KBM-7 (cell line): ENCODE results near the gene DDTL.
"Not testable (repeated sequence)": the region's sequence is repeated elsewhere in the genome, so short reads cannot be mapped to it uniquely, and the experiment has no call there.

Source experiments
- DNase-seq: peaks from one replicate; pipeline ENCODE4 v3.0.0-alpha.2; 2015
- in situ Hi-C: fragments of 300-500 bp; cut with MboI; formaldehyde crosslinking; loops from 2 replicates; pipeline ENCODE4 v1.14.3; 2020; ENCODE audit warnings: low sequenced_read_pairs, low pct_unique_long_range_greater_than_20kb, mixed read lengths

DDTL gene

GRCh38 chr22:23999779-24000178, 33.1 kb downstream of the DDTL start:
- in situ Hi-C loops, DNase-seq: not testable (repeated sequence)

- no peak for DNase-seq
- in situ Hi-C loops = no loop called here
These were observed 34.6 kb downstream of the DDTL start for GRCh38 chr22:24001314-24001713.

DNA sequence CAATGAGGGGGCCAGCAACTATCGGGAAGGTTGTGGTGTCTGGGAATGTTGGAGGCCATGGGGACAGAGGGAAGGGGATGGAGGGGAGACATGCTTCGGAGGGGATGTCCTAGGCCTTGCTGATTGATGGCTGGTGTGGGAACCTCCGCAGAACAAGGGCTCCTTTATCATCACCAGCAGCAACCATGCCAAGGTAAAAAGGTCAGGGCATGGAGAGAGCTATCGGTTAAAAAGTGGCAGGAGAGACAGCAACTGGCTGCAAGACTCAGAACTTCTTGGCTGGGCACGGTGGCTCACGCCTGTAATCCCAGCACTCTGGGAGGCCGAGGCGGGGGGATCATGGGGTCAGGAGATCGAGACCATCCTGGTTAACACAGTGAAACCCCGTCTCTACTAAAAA, 35.6 kb downstream of the DDTL start:
- in situ Hi-C loops = no loop called here
- no peak for DNase-seq

GRCh38 chr22:24002851-24003250, 36.2 kb downstream of the DDTL start:
- DNase-seq = no peak
- in situ Hi-C loops = no loop called here

- in situ Hi-C loops = no loop called here
- no peak for DNase-seq
These were observed 37.2 kb downstream of the DDTL start for GRCh38 chr22:24003887-24004286.

DNA sequence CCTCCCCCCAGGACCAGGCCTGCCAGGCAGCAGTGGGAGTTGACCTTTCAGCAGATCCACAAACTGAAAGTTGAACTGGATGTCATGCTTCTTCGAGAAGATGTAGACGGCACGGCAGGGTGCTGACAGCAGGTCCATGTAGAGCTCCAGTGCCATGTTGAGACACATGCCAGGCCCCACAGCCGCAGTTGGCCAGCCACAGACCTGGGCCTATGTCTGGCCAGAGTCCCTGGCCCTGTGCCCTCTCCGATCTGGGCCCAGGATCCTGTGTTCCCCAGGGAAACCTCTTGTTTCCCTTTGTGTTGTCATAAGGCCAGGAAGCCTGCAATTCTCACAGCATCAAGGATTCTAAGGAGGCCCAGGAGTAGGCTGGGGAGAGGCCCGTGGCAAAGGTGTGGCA, 38.5 kb downstream of the DDTL start, which contains the start of gene GSTT4:
Gene GSTT4, minus strand, starts transcription at position 253 of the 400 bp plus-strand sequence. Its CDS starts 97 bp downstream, at position 156.
- DNase-seq = no peak
- in situ Hi-C loops = no loop called here

DNA sequence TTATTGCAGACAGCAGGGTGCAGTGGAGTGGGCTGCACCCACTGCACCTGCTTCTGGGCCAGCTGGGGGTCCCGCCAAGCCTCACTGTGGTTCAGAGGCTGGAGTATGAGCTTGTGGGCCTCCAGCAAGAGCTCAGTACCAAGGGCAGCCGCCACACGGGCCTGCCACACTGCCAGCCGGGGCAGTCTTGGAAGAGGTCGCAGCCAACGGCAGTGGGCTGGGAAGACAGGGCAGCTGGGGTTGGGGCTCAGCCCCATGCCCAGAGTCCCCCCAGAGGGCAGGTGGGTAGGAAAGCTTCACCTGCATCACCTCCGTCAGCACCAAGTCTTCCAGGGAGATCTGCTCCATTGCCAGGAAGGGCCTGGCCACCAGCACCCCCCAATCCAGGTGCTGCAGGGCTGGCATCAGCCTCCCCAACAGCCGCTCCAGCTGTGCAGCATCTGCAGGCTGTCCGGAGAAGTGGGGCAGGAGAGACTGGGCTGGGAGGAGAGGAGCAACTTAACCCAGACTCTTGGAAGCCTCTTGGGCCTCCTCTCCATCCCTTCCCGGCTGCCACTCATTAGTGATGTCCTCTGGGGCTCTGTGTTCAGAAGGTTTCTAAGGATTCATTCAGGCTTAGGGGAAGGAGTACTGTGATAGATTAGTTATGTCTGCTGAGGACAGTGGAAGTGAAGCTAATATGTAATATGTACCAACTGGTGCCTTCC, 39.7 kb downstream of the DDTL start:
- in situ Hi-C loops = no loop called here
- no peak for DNase-seq

DNA sequence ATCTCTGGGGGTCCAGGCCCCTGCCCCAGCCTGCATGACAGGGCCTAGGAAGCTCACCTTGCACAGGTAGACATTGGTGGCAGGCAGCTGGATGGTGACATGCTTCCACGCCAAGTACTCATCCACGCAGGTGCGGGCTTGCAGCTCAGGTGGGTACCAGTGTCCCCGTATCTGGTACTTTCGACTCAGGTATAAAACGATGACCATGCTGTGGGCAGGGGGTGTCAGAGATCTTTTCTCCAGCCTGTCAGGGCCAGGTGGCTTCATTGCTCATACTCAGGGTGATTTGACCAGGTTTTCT, 40.2 kb downstream of the DDTL start:
- no peak for DNase-seq
- in situ Hi-C loops = no loop called here

GRCh38 chr22:24007253-24008021, 40.7 kb downstream of the DDTL start:
- in situ Hi-C loops = no loop called here
- no peak for DNase-seq

GRCh38 chr22:24008022-24008283, 41.3 kb downstream of the DDTL start:
- in situ Hi-C loops = no loop called here

GRCh38 chr22:24008381-24009226, 41.9 kb downstream of the DDTL start:
- in situ Hi-C loops = no loop called here
- no peak for DNase-seq

More at GRCh38 chr22:24008022-24008283, 41.3 kb downstream of the DDTL start:
- DNase-seq = no peak

DNA sequence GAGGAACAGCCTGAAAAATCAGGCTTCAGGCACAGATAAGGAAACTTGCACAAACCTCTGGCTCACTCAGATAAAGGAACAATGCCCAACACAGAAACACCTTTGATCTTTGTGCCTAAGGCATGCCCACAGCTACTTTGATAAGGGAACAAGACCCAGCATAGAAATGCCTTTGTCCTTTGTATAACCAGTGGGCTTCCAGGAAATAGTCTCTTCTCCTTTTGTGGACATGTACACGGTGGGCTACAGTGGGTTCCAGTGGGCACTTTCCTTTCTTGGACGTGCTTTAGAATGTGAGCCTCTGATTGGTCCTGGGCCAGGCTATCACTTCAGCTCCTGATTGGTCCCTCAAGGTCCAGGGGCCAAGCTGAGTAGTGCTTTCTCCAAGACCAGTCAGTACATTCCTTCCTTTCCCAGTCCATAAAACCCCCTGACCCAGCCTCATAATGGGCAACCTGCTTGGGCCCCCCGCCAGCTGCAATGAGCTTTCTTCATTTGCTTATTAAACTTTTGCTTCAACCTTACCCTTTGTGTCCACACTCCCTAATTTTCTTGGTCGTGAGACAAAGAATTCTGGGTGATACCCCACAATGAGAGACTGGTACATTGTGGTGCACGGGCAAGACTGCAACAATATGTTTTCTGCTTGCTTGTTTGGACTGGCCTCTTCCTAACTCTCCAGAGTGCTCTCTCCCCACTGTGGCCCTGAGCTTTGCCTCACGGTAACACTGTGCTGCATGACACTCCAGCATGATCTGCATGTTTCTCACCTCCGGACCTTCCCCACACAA, 42.7 kb downstream of the DDTL start:
- in situ Hi-C loops = no loop called here

DNA sequence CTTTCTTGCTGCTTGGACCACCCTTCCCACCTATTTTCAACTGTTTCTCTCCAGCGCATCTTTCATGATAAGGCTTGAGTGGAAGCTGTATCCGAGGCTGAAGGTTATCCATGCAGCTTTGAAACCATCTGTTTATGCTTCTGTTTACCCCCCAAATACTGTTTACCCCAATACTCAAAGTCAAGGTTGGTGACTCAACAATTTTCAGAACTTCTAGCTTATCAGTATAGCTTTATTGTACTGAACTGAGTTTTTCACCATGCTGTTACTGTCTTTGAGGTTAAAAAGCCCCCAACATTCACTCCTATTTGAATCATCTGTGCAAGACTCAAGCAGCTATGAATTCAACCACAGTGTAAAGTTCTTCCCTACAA, 43.3 kb downstream of the DDTL start:
- DNase-seq = no peak
- in situ Hi-C loops = no loop called here

More for the DNA sequence above, 42.7 kb downstream of the DDTL start:
- no peak for DNase-seq

- in situ Hi-C loops = no loop called here
- DNase-seq = no peak
These were observed 45.0 kb downstream of the DDTL start for GRCh38 chr22:24011735-24012068.

DNA sequence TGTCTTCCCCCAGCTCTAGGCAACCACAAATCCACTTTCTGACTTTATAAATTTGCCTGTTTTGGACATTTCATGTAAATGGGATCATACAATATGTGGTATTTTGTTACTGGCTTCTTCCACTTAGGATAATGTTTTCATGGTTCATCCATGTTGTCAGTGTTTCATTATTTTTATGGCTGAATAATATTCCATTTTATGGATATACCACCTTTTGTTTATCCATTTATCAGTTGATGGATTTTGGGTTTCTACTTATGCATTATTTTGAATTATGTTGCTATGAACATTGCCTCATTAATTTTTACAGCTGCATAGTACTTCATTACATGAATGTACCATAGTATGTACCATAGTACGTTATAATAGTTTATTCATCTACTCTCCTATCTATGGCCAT, 49.5 kb downstream of the DDTL start:
- DNase-seq = no peak
- in situ Hi-C loops = no loop called here

DNA sequence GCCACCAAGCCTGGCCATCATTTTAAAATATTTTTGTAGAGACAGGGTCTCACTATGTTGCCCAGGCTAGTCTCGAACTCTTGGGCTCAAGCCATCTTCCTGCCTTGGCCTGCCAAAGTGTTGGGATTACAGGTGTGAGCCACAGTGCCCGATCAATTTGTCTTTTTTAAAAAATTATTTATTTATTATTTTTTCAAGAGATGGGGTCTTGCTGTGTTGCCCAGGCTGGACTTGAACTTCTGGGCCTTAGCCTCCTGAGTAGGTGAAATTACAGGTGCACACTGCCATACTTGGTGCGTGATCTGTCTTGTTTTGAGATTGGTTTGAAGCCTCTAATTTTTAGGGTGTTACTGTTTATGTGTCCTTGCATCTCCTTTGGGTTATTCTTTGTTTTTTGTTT, 54.6 kb downstream of the DDTL start:
- in situ Hi-C loops = no loop called here
- no peak for DNase-seq
